HEK293T (cell line): ENCODE data around the gene LILRB4.

ENCODE experiments used
- ELF4 ChIP-seq: fragments of 450-650 bp; IDR thresholded peaks from 2 replicates; pipeline ENCODE4 v1.6.1; 2017; ENCODE audit warnings: antibody characterized with exemption
- FOXA1 ChIP-seq: fragments of 450-650 bp; IDR thresholded peaks from 2 replicates; pipeline ENCODE4 v1.6.1; 2016; ENCODE audit warnings: mild to moderate bottlenecking
- FOXM1 ChIP-seq: fragments of 450-650 bp; IDR thresholded peaks from 2 replicates; pipeline ENCODE4 v1.6.1; 2017; ENCODE audit warnings: mild to moderate bottlenecking, borderline replicate concordance
- HDGF ChIP-seq: fragments of 450-650 bp; IDR thresholded peaks from 2 replicates; pipeline ENCODE4 v1.6.1; 2017; ENCODE audit warnings: antibody characterized with exemption, borderline replicate concordance
- L3MBTL2 ChIP-seq: fragments of 450-650 bp; conservative IDR thresholded peaks from 2 replicates; pipeline ENCODE4 v1.6.1; 2016; ENCODE audit warnings: mild to moderate bottlenecking
- SP1 ChIP-seq: fragments of 450-650 bp; IDR thresholded peaks from 2 replicates; pipeline ENCODE4 v1.6.1; 2017
- SUZ12 ChIP-seq: fragments of 450-650 bp; IDR thresholded peaks from 2 replicates; pipeline ENCODE4 v1.6.1; 2016; ENCODE audit warnings: mild to moderate bottlenecking
- TARDBP ChIP-seq: fragments of 450-650 bp; IDR thresholded peaks from 2 replicates; pipeline ENCODE4 v1.6.1; 2016
- ZNF384 ChIP-seq: fragments of 450-650 bp; IDR thresholded peaks from 2 replicates; pipeline ENCODE4 v1.6.1; 2016

GRCh38 chr19:54704928-54705327 lies 42.1 kb downstream of the LILRB4 start:
- TF ChIP-seq TARDBP (no peak), SUZ12 (no peak), SP1 (no peak), ZNF384 (no peak), ELF4 (no peak), HDGF (no peak), L3MBTL2 (no peak), FOXM1 (no peak), FOXA1 (no peak)
